WTC11 (cell line): Measurements from ENCODE around the gene STBD1. TPM values are rescaled to one million over a fixed set of nuclear protein-coding genes. Genes with fewer than 3 reads are reported as not detected.

Experiments used
- ATAC-seq: fragments of 200-7000 bp; cut with Tn5 transposase; 2 replicates; pipeline ENCODE4 v1.10.0; 2021; ENCODE audit warnings: mild to moderate bottlenecking, moderate library complexity
- CTCF ChIA-PET: fragments of 300-600 bp; sonication (Branson Sonifier 250); formaldehyde crosslinking; loops from one replicate; lab custom pipeline; 2021; ENCODE audit warnings: antibody characterized with exemption; lab: Charles Lee
- POLR2A ChIA-PET: fragments of 350-600 bp; sonication (Branson Sonifier 250); formaldehyde crosslinking; loops from one replicate; lab custom pipeline; 2021; ENCODE audit warnings: antibody characterized with exemption; lab: Charles Lee
- DNase-seq: peaks from one replicate; pipeline ENCODE4 v3.0.0; 2021; ENCODE audit warnings: low spot score
- H3K27ac Mint-ChIP-seq: 2 replicates; pipeline ENCODE4 v1.8.0; 2021; ENCODE audit warnings: mixed read lengths
- H3K27me3 Mint-ChIP-seq: 2 replicates; pipeline ENCODE4 v1.8.0; 2021; ENCODE audit warnings: low read depth, mild to moderate bottlenecking, moderate library complexity, mixed read lengths
- H3K36me3 Mint-ChIP-seq: 2 replicates; pipeline ENCODE4 v1.8.0; 2021; ENCODE audit warnings: mixed read lengths
- H3K4me1 Mint-ChIP-seq: 2 replicates; pipeline ENCODE4 v1.8.0; 2022; ENCODE audit warnings: mixed read lengths
- H3K4me3 Mint-ChIP-seq: 2 replicates; pipeline ENCODE4 v1.8.0; 2021; ENCODE audit warnings: mild to moderate bottlenecking, moderate library complexity, mixed read lengths
- H3K9me3 Mint-ChIP-seq: 2 replicates; pipeline ENCODE4 v1.8.0; 2021; ENCODE audit warnings: mixed read lengths
- CBFB ChIP-seq: sonication (generic); formaldehyde crosslinking; IDR thresholded peaks from 2 replicates; pipeline ENCODE4 v1.8.1; 2022; ENCODE audit warnings: mild to moderate bottlenecking, low read depth, missing genetic modification reagents
- CDX4 ChIP-seq: fragments of 250-450 bp; sonication (Bioruptor Pico); IDR thresholded peaks from 2 replicates; pipeline ENCODE4 v1.9.0; 2021; ENCODE audit warnings: moderate library complexity, mild to moderate bottlenecking, inconsistent platforms, borderline replicate concordance
- CREB1 ChIP-seq: sonication (generic); formaldehyde crosslinking; IDR thresholded peaks from 2 replicates; pipeline ENCODE4 v1.8.0; 2023; ENCODE audit warnings: mild to moderate bottlenecking, missing genetic modification reagents
- E2F4 ChIP-seq: sonication (generic); formaldehyde crosslinking; IDR thresholded peaks from 2 replicates; pipeline ENCODE4 v1.8.1; 2022; ENCODE audit warnings: low read depth, mild to moderate bottlenecking, moderate library complexity, missing genetic modification reagents, borderline replicate concordance
- EMX1 ChIP-seq: fragments of 250-450 bp; sonication (Bioruptor Pico); IDR thresholded peaks from 2 replicates; pipeline ENCODE4 v1.8.0; 2021; ENCODE audit warnings: mild to moderate bottlenecking
- GRHL2 ChIP-seq: fragments of 250-450 bp; sonication (Bioruptor Pico); IDR thresholded peaks from 2 replicates; pipeline ENCODE4 v1.8.0; 2022; ENCODE audit warnings: mild to moderate bottlenecking, moderate library complexity; ENCODE audit not compliant: insufficient replicate concordance, severe bottlenecking
- HMGA2 ChIP-seq: fragments of 250-450 bp; sonication (Bioruptor Pico); IDR thresholded peaks from 2 replicates; pipeline ENCODE4 v1.4.0; 2021; ENCODE audit warnings: mild to moderate bottlenecking, moderate library complexity
- HMGXB4 ChIP-seq: sonication (generic); formaldehyde crosslinking; IDR thresholded peaks from 2 replicates; pipeline ENCODE4 v1.8.1; 2023; ENCODE audit warnings: mild to moderate bottlenecking, moderate library complexity, missing genetic modification reagents
- JAZF1 ChIP-seq: fragments of 250-450 bp; sonication (Bioruptor Pico); IDR thresholded peaks from 2 replicates; pipeline ENCODE4 v1.9.0; 2021; ENCODE audit warnings: moderate library complexity, mild to moderate bottlenecking, inconsistent platforms
- KAT7 ChIP-seq: sonication (generic); formaldehyde crosslinking; IDR thresholded peaks from 2 replicates; pipeline ENCODE4 v1.8.1; 2023; ENCODE audit warnings: missing genetic modification reagents, mild to moderate bottlenecking, borderline replicate concordance
- MYBL2 ChIP-seq: sonication (generic); formaldehyde crosslinking; IDR thresholded peaks from 2 replicates; pipeline ENCODE4 v1.8.1; 2023; ENCODE audit warnings: mild to moderate bottlenecking, moderate library complexity, missing genetic modification reagents
- NFATC4 ChIP-seq: fragments of 250-450 bp; sonication (Bioruptor Pico); IDR thresholded peaks from 2 replicates; pipeline ENCODE4 v1.9.0; 2021; ENCODE audit warnings: mild to moderate bottlenecking
- NR1H2 ChIP-seq: sonication (generic); formaldehyde crosslinking; IDR thresholded peaks from 2 replicates; pipeline ENCODE4 v1.9.0; 2021; ENCODE audit warnings: mild to moderate bottlenecking, moderate library complexity, missing genetic modification reagents
- NR2C2 ChIP-seq: sonication (generic); formaldehyde crosslinking; IDR thresholded peaks from 2 replicates; pipeline ENCODE4 v1.8.0; 2022; ENCODE audit warnings: mild to moderate bottlenecking, missing genetic modification reagents
- PRDM15 ChIP-seq: sonication (generic); formaldehyde crosslinking; IDR thresholded peaks from 2 replicates; pipeline ENCODE4 v1.8.0; 2022; ENCODE audit warnings: missing genetic modification reagents
- PREB ChIP-seq: sonication (generic); formaldehyde crosslinking; IDR thresholded peaks from 2 replicates; pipeline ENCODE4 v1.8.1; 2022; ENCODE audit warnings: mild to moderate bottlenecking, missing genetic modification reagents, moderate library complexity, borderline replicate concordance
- SMAD3 ChIP-seq: sonication (generic); formaldehyde crosslinking; IDR thresholded peaks from 2 replicates; pipeline ENCODE4 v1.8.0; 2022; ENCODE audit warnings: missing genetic modification reagents, mild to moderate bottlenecking, borderline replicate concordance
- USF2 ChIP-seq: sonication (generic); formaldehyde crosslinking; IDR thresholded peaks from 2 replicates; pipeline ENCODE4 v1.8.1; 2023; ENCODE audit warnings: mild to moderate bottlenecking, missing genetic modification reagents, moderate library complexity
- ZNF416 ChIP-seq: fragments of 250-450 bp; sonication (Bioruptor Pico); IDR thresholded peaks from 2 replicates; pipeline ENCODE4 v1.9.0; 2021; ENCODE audit warnings: mild to moderate bottlenecking, inconsistent platforms
- ZNF671 ChIP-seq: fragments of 250-450 bp; sonication (Bioruptor Pico); IDR thresholded peaks from 2 replicates; pipeline ENCODE4 v1.8.0; 2021; ENCODE audit warnings: mild to moderate bottlenecking
- ZSCAN18 ChIP-seq: fragments of 250-450 bp; sonication (Bioruptor Pico); IDR thresholded peaks from 2 replicates; pipeline ENCODE4 v2.1.2; 2022; ENCODE audit warnings: mild to moderate bottlenecking, moderate library complexity
- total RNA-seq: library from RNA; stranded (reverse); gene quantifications from 3 replicates; pipeline ENCODE4 v1.2.3, GENCODE V29; 2021

The STBD1 gene
- total RNA-seq, 1 experiment from 2014 or later = 1.4 TPM

GRCh38 chr4:76339364-76339763 is 32.8 kb downstream of the STBD1 start:
- Mint-ChIP-seq H3K27ac (no peak overlapping the region), H3K4me1 (no peaks in the 10 kb centered on the region)
- CTCF ChIA-PET = interaction anchor here (1.0 kb wide), 1 partner anchor 39 kb away, joined by 4 read pairs; no protein-coding TSS in a partner anchor
- no peak for ATAC-seq
- TF ChIP-seq PREB (CRISPR knock-in tag) (no peak), CREB1 (no peak), USF2 (CRISPR knock-in tag) (no peak), SMAD3 (CRISPR knock-in tag) (no peak), ZNF416 (no peak), E2F4 (no peak), HMGXB4 (no peak), MYBL2 (no peak), GRHL2 (CRISPR knock-in tag) (no peak), HMGA2 (no peak), JAZF1 (CRISPR knock-in tag) (no peak), CBFB (no peak)
- TF ChIP-seq, all 79 proteins: peak for 0
- Mint-ChIP-seq H3K36me3 (no peaks in the 10 kb centered on the region), H3K27me3 (no peaks in the 10 kb centered on the region; the same call in 1 of the 2 replicates), H3K4me3 (no peak overlapping the region), H3K9me3 (no peaks in the 10 kb centered on the region)
- POLR2A ChIA-PET = interaction anchor here (0.8 kb wide), 1 partner anchor 463 kb away, joined by 3 read pairs; no protein-coding TSS in a partner anchor
- no peak for DNase-seq

GRCh38 chr4:76341063-76341462 is 34.5 kb downstream of the STBD1 start:
- H3K36me3 Mint-ChIP-seq = no peaks in the 10 kb centered on the region
- peaks cover 5% of the 10 kb centered on the region; the same call in 1 of the 2 replicates for H3K9me3 Mint-ChIP-seq
- DNase-seq (no peak), ATAC-seq (no peak)
- POLR2A ChIA-PET = no interaction called here
- no peak for TF ChIP-seq PRDM15 (CRISPR knock-in tag)
- no peak for TF ChIP-seq EMX1 (CRISPR knock-in tag)
- no peak for TF ChIP-seq ZNF671 (CRISPR knock-in tag)
- TF ChIP-seq CBFB = no peak
- no peak for TF ChIP-seq NFATC4 (CRISPR knock-in tag)
- no peak for TF ChIP-seq KAT7 (CRISPR knock-in tag)
- TF ChIP-seq ZSCAN18 (CRISPR knock-in tag) = no peak
- TF ChIP-seq NR2C2 (CRISPR knock-in tag) = no peak
- no peak for TF ChIP-seq NR1H2 (CRISPR knock-in tag)
- TF ChIP-seq CDX4 (CRISPR knock-in tag) = no peak
- no peak overlapping the region for H3K4me3 Mint-ChIP-seq
- no peaks in the 10 kb centered on the region for H3K4me1 Mint-ChIP-seq
- CTCF ChIA-PET = interaction anchor here (0.8 kb wide), 1 partner anchor 35 kb away, joined by 3 read pairs; the partner anchor contains the start of gene STBD1
- H3K27me3 Mint-ChIP-seq = peaks cover 5% of the 10 kb centered on the region; the same call in 1 of the 2 replicates
- H3K27ac Mint-ChIP-seq = no peak overlapping the region
